ENCODE results near the gene DUSP7.

GRCh38 chr3:52093756-52094545 lies 37.6 kb upstream of the DUSP7 start:
- TF ChIP-seq CTCF (IDR thresholded peaks at IDR 0.05) (no peak), POLR2A (IDR thresholded peaks at IDR 0.05) (no peak), POLR2AphosphoS5 (IDR thresholded peaks at IDR 0.05; ENCODE audit: insufficient read depth in 1 of 2, low read depth in 1 of 2) (no peak)
